Endothelial cell of umbilical vein (primary cell): Measurements from ENCODE around the gene YAE1. TPM values are rescaled to one million over a fixed set of nuclear protein-coding genes. Genes with fewer than 3 reads are reported as not detected.

Experiments
- BruUV-seq: library from RNA; stranded (reverse); fragments of 400-500 nt; replicated peaks from 2 replicates; lab custom pipeline; 2021; lab: Mats Ljungman, UMichigan
- CTCF ChIA-PET: fragments of 300-600, 350-600 bp; sonication (Branson Sonifier 250); formaldehyde crosslinking; loops from one replicate; lab custom pipeline; 2021; ENCODE audit warnings: antibody characterized with exemption, inconsistent platforms; lab: Charles Lee
- POLR2A ChIA-PET: fragments of 300-600, 350-600 bp; sonication (Branson Sonifier 250); formaldehyde crosslinking; loops from one replicate; lab custom pipeline; 2021; ENCODE audit warnings: antibody characterized with exemption, inconsistent platforms; lab: Charles Lee
- DNase-seq: peaks from one replicate; pipeline ENCODE4 v3.0.0-alpha.2; 2011; ENCODE audit warnings: low read depth, low spot score
- FAIRE-seq: peaks from 2 replicates; lab custom pipeline; 2011; peaks lifted over from hg19 to GRCh38; lab: Jason Lieb, UNC
- H2AFZ ChIP-seq: 2 replicates; pipeline ENCODE4 v1.6.0; 2012; ENCODE audit warnings: low read depth, low read length, control low read depth, inconsistent platforms
- H3K27ac ChIP-seq: 2 replicates; pipeline ENCODE4 v1.5.1; 2011; ENCODE audit warnings: low read depth, mild to moderate bottlenecking, control low read depth, low read length, moderate library complexity; ENCODE audit not compliant: insufficient read depth
- H3K27me3 ChIP-seq, 2 experiments: 2 replicates each; pipeline versions ENCODE4 v1.6.0 to v1.6.1; 2011; ENCODE audit warnings: low read length in 2 of 2, mixed read lengths in 1 of 2; ENCODE audit not compliant: control insufficient read depth in 2 of 2, insufficient read depth in 2 of 2
- H3K36me3 ChIP-seq, 2 experiments: 2 replicates in 1 of 2; 3 replicates in 1 of 2; pipeline ENCODE4 v1.5.1; 2011; ENCODE audit warnings: low read length in 2 of 2, mild to moderate bottlenecking in 1 of 2, moderate library complexity in 1 of 2; ENCODE audit not compliant: control insufficient read depth in 2 of 2, insufficient read depth in 2 of 2; ENCODE audit errors: extremely low read depth in 1 of 2
- H3K4me1 ChIP-seq: 3 replicates; pipeline ENCODE4 v1.5.1; 2011; ENCODE audit warnings: mild to moderate bottlenecking, low read length; ENCODE audit not compliant: control insufficient read depth, insufficient read depth; ENCODE audit errors: extremely low read depth
- H3K4me2 ChIP-seq: 2 replicates; pipeline ENCODE4 v1.6.1; 2011; ENCODE audit warnings: low read length, control low read depth, mixed read lengths; ENCODE audit not compliant: insufficient read depth
- H3K4me3 ChIP-seq, 3 experiments: fragments of 200-600 bp in 1 of 3; sonication (generic), shearing (Covaris generic) in 1 of 3; replicated peaks in 1 of 3; 2 replicates each; pipeline ENCODE4 v1.5.1; 2011 to 2016; ENCODE audit warnings: control low read depth in 3 of 3, low read length in 3 of 3, mild to moderate bottlenecking in 2 of 3, inconsistent platforms in 1 of 3, low read depth in 1 of 3, moderate library complexity in 1 of 3; ENCODE audit not compliant: insufficient read depth in 1 of 3
- H3K79me2 ChIP-seq: 2 replicates; pipeline ENCODE4 v1.6.0; 2012; ENCODE audit warnings: low read length, inconsistent platforms; ENCODE audit not compliant: control insufficient read depth, insufficient read depth
- H3K9ac ChIP-seq: replicated peaks from 2 replicates; pipeline ENCODE3; 2011; ENCODE audit warnings: low read length, control low read depth; ENCODE audit not compliant: insufficient read depth; ENCODE audit errors: extremely low read depth
- H3K9me1 ChIP-seq: replicated peaks from 3 replicates; pipeline ENCODE4 v1.6.0; 2011; ENCODE audit warnings: mild to moderate bottlenecking, low read length; ENCODE audit not compliant: control insufficient read depth, insufficient read depth; ENCODE audit errors: extremely low read depth
- H3K9me3 ChIP-seq: replicated peaks from 2 replicates; pipeline ENCODE4 v1.5.1; 2012; ENCODE audit warnings: low read length, inconsistent platforms; ENCODE audit not compliant: control insufficient read depth, insufficient read depth
- H4K20me1 ChIP-seq: replicated peaks from 2 replicates; pipeline ENCODE3; 2011; ENCODE audit warnings: mild to moderate bottlenecking, low read length; ENCODE audit not compliant: control insufficient read depth, insufficient read depth; ENCODE audit errors: extremely low read depth
- CTCF ChIP-seq, 2 donors: IDR thresholded peaks; 1 replicate in 1 of 2; 2 replicates in 1 of 2; pipeline ENCODE4 v1.5.1; 2011; ENCODE audit warnings: low read length in 2 of 2, mild to moderate bottlenecking in 2 of 2, moderate library complexity in 2 of 2, control low read depth in 1 of 2, inconsistent platforms in 1 of 2, low read depth in 1 of 2; ENCODE audit not compliant: insufficient read depth in 1 of 2; ENCODE audit errors: extremely low read depth in 1 of 2
- EZH2 ChIP-seq: IDR thresholded peaks from 2 replicates; pipeline ENCODE4 v1.6.1; 2012; ENCODE audit warnings: borderline replicate concordance, low read depth, mild to moderate bottlenecking, moderate library complexity, low read length, inconsistent platforms; ENCODE audit not compliant: severe bottlenecking
- FOS ChIP-seq: IDR thresholded peaks from 2 replicates; pipeline ENCODE4 v1.6.1; 2011; ENCODE audit warnings: mild to moderate bottlenecking, low read length, moderate library complexity, borderline replicate concordance; ENCODE audit not compliant: insufficient read depth
- GATA2 ChIP-seq: IDR thresholded peaks from 2 replicates; pipeline ENCODE4 v1.7.0; 2011; ENCODE audit warnings: low read depth, mild to moderate bottlenecking, moderate library complexity, mixed read lengths, low read length; ENCODE audit not compliant: insufficient read length, insufficient read depth
- JUN ChIP-seq: IDR thresholded peaks from 2 replicates; pipeline ENCODE4 v1.6.1; 2011; ENCODE audit warnings: borderline replicate concordance, low read depth; ENCODE audit not compliant: insufficient read length, insufficient read depth
- MYC ChIP-seq: IDR thresholded peaks from one replicate; pipeline ENCODE4 v1.6.1; 2011; ENCODE audit warnings: mild to moderate bottlenecking, low read depth, low read length
- POLR2A ChIP-seq: IDR thresholded peaks from 2 replicates; pipeline ENCODE4 v1.6.1; 2012; ENCODE audit warnings: low read depth, mild to moderate bottlenecking, control low read depth, low read length
- POLR2AphosphoS5 ChIP-seq: IDR thresholded peaks from 2 replicates; pipeline ENCODE4 v1.6.1; 2012; ENCODE audit warnings: low read depth, mild to moderate bottlenecking, control low read depth, low read length, moderate library complexity; ENCODE audit not compliant: insufficient read depth
- dilution Hi-C: fragments of 300-500 bp; cut with MboI; formaldehyde crosslinking; loops from one replicate; pipeline ENCODE4 v1.15.0; 2019; ENCODE audit warnings: low sequenced_read_pairs; ENCODE audit not compliant: extremely low pct_ligation_motif_present
- intact Hi-C: fragments of 100-400 bp; cut with micrococcal nuclease; formaldehyde crosslinking; loops from one replicate; pipeline ENCODE4 v1.10.0; 2022
- polyA plus RNA-seq, 4 experiments: library from polyadenylated mRNA; depleted of rRNA in 3 of 4; stranded (reverse) in 3 of 4; unstranded in 1 of 4; fragments of >200 nt; gene quantifications; 2 replicates each; pipeline versions ENCODE4 v1.2.1 to v1.2.3, GENCODE V29; 2011 to 2012; ENCODE audit warnings: missing spikeins in 1 of 4
- total RNA-seq: library from RNA; stranded (reverse); gene quantifications from 2 replicates; pipeline ENCODE4 v1.2.3, GENCODE V29; 2021
- TF ChIP-seq, protein P1 (sequence below): IDR thresholded peaks from 2 replicates; pipeline ENCODE4 v1.6.1; 2011; ENCODE audit not compliant: insufficient read depth, insufficient read length

Gene YAE1
- total and polyA plus RNA-seq, 2 donors (not counting 3 experiments of a cell fraction or from before 2014, with no cell fraction given): 13.3 to 20.7 TPM

GRCh38 chr7:39609935-39610263 lies 43.7 kb downstream of the YAE1 start:
- no peaks in the 10 kb centered on the region for H3K36me3 ChIP-seq
- peak overlapping the region; percentile 92 for H3K9ac ChIP-seq
- dilution Hi-C loops (no loop called here), intact Hi-C loops (loop anchor here (1.0 to 5.0 kb wide), 7 partner anchors 13 to 337 kb away; partner anchors contain the start of gene RALA)
- no TSS peak for BruUV-seq
- no peaks in the 10 kb centered on the region for H3K9me1 ChIP-seq
- TF ChIP-seq EZH2 (no peak), POLR2A (peak; percentile 65), POLR2AphosphoS5 (no peak)
- ChIA-PET POLR2A (interaction anchor here (1.4 to 2.6 kb wide), 6 partner anchors 14 to 29 kb away, joined by 3 to 15 read pairs (median 8); partner anchors contain the start of gene RALA), CTCF (interaction anchor here (0.7 to 10.5 kb wide), 7 partner anchors 14 to 29 kb away, joined by 3 to 134 read pairs (median 10); partner anchors contain the start of gene RALA)
- peak overlapping the region; percentile 99 for H3K27ac ChIP-seq
- no peaks in the 10 kb centered on the region for H4K20me1 ChIP-seq
- H3K9me3 ChIP-seq: no peaks in the 10 kb centered on the region
- DNase-seq (peak; percentile 59), FAIRE-seq (no peak)
- no peaks in the 10 kb centered on the region for H3K79me2 ChIP-seq
- H3K4me3 ChIP-seq: peak overlapping the region in 2 of 3 experiments; percentile 13 to 25
- H2AFZ ChIP-seq: no peak overlapping the region
- H3K4me1 ChIP-seq: peaks cover 72% of the 10 kb centered on the region
- no peaks in the 10 kb centered on the region for H3K27me3 ChIP-seq
- peak overlapping the region; percentile 68 for H3K4me2 ChIP-seq

DNA sequence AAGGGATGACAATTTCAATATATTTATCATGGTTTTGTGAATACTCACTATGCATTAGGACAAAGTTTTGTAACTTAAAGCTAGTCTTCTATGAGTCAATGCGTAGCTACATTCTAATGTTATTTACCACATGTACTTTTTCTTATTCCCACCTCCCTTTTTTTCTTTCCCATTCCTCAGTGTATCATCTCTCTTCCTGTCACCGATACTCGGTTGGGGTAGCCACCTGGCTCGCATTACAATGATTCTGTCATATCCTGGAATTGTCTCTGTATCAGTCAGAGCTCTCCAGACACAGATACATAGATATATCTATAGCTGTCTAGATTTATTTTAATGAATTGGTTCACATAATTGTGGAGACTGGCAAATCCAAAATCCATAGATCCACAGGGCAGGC lies 47.4 kb downstream of the YAE1 start:
- Histone ChIP-seq H3K27me3 (no peaks in the 10 kb centered on the region), H3K9me1 (no peaks in the 10 kb centered on the region), H3K9me3 (no peaks in the 10 kb centered on the region), H3K27ac (peak overlapping the region; percentile 89), H3K4me1 (peaks cover 60% of the 10 kb centered on the region), H3K4me2 (peak overlapping the region; percentile 53), H3K4me3 (no peak overlapping the region), H3K9ac (peak overlapping the region; percentile 44), H3K79me2 (no peaks in the 10 kb centered on the region), H4K20me1 (no peaks in the 10 kb centered on the region), H2AFZ (no peak overlapping the region), H3K36me3 (no peaks in the 10 kb centered on the region)
- TF ChIP-seq GATA2 (peak; percentile 90), FOS (peak; percentile 81), POLR2AphosphoS5 (no peak), CTCF (IDR thresholded peaks at IDR 0.05; ENCODE audit: extremely low read depth in 1 of 2, insufficient read depth in 1 of 2, low read depth in 1 of 2, low read length in 2 of 2) (no peak), EZH2 (no peak), MYC (no peak), POLR2A (peak; percentile 44), JUN (peak; percentile 40)
- TF ChIP-seq, protein P1, sequence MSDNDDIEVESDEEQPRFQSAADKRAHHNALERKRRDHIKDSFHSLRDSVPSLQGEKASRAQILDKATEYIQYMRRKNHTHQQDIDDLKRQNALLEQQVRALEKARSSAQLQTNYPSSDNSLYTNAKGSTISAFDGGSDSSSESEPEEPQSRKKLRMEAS: no peak
- FAIRE-seq: peak; percentile 65
- ChIA-PET POLR2A (interaction anchor here (0.9 to 1.5 kb wide), 5 partner anchors 9 to 33 kb away, joined by 4 to 13 read pairs (median 6); partner anchors contain the start of gene RALA), CTCF (interaction anchor here (1.0 to 10.5 kb wide), 8 partner anchors 9 to 96 kb away, joined by 3 to 134 read pairs (median 4); partner anchors contain the start of gene RALA)
- dilution Hi-C loops (no loop called here), intact Hi-C loops (loop anchor here (1.0 kb wide), 1 partner anchor 10 kb away; the partner anchor contains the start of gene RALA)
- BruUV-seq: no TSS peak
- peak; percentile 79 for DNase-seq
